GM12874 (cell line): ENCODE results near the gene RMND1.

Experiments
- TF ChIP-seq, protein P1 (sequence below): IDR thresholded peaks from 2 replicates; pipeline ENCODE4 v1.5.1; 2011; ENCODE audit warnings: low read depth, mild to moderate bottlenecking, control low read depth, low read length, moderate library complexity; ENCODE audit not compliant: insufficient read depth

RMND1 gene

DNA sequence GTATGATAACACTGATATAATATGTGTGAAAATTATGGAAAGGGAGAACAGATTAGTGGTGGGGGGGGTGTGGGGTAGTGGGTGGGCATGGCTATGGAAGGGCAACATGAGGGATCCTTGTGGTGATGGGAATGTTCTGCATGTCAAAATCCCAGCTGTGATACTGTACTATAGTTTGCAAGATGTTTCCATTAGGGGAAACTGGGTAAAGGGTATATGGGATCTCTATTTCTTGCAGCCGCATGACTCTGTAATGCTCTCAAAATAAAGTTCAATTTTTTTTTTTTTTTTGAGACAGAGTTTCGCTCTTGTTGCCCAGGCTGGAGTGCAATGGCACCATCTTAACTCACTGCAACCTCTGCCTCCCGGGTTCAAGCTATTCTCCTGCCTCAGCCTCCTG is 74.8 kb downstream of the RMND1 start:
- TF ChIP-seq, protein P1, sequence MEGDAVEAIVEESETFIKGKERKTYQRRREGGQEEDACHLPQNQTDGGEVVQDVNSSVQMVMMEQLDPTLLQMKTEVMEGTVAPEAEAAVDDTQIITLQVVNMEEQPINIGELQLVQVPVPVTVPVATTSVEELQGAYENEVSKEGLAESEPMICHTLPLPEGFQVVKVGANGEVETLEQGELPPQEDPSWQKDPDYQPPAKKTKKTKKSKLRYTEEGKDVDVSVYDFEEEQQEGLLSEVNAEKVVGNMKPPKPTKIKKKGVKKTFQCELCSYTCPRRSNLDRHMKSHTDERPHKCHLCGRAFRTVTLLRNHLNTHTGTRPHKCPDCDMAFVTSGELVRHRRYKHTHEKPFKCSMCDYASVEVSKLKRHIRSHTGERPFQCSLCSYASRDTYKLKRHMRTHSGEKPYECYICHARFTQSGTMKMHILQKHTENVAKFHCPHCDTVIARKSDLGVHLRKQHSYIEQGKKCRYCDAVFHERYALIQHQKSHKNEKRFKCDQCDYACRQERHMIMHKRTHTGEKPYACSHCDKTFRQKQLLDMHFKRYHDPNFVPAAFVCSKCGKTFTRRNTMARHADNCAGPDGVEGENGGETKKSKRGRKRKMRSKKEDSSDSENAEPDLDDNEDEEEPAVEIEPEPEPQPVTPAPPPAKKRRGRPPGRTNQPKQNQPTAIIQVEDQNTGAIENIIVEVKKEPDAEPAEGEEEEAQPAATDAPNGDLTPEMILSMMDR, result no peak

- TF ChIP-seq, protein P1, result no peak
Measured at GRCh38 chr6:151376440-151376839, 75.5 kb downstream of the RMND1 start.

DNA sequence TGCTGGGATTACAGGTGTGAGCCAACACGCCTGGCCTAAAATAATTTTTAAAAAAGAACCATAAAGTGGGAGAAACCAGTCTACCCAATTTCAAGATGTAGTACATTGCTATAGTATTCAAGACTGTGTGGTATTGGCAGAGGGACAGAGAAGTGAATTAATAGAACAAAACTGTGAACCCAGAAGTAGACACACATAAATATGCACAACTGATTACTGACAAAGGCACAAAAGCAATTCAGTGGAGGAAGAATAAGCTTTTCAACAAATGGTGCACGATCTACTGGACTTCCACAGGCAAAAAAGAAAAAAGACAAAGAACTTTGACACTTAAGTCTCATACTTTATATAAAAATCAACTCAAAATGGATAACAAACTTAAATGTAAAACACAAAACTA is 76.1 kb downstream of the RMND1 start:
- TF ChIP-seq, protein P1, result no peak

DNA sequence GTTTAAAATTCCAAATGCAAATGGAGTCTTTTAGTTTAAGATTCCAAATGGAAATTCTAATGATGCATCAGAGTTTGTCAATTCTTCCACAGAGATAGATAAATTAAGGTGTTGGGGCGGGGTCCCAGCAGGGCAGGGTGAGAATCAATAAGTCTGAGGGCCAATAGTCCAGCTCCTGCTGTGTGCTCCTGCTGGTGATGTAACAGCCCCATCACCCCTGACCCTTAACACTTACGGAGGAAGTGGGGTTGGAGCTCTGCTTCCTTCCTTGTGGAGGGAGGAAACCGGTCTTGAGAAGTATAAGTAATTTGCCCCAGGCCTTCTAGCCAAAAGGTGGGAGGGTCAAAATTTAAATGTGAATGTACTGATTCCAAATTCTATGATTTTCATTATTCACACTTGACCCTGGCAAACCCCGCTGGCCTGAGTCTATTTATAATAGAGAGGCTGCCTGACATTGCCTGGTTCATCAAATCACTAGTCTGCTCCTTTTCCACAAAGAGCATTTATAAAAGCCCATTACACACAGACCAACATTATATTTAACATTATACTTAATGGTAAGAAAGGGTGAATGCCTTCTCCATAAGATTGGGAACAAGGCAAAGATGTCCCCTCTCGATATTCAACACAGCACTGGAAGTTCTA is 77.8 kb downstream of the RMND1 start:
- TF ChIP-seq, protein P1, result no peak

DNA sequence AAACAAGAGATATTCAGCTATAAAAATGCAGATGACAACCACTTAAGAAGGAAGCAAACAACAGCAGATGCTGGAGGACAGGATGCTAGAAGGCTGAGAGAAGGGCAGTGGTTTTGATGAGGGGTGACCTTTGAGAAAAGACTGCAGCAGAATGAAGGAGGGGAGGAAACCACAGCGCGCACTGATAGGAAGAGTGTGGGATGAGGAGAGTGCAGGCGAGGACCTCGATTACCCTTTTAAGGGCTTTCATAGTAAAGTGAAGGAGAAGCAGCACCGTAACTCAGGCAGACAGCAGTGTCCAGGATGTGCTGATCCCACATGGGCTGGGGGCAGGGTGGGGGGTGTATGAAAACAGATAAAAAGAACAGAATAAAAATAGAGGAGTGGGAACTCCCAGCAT is 79.8 kb downstream of the RMND1 start:
- TF ChIP-seq, protein P1, result no peak

GRCh38 chr6:151370509-151371078 is 81.3 kb downstream of the RMND1 start:
- TF ChIP-seq, protein P1, result no peak

DNA sequence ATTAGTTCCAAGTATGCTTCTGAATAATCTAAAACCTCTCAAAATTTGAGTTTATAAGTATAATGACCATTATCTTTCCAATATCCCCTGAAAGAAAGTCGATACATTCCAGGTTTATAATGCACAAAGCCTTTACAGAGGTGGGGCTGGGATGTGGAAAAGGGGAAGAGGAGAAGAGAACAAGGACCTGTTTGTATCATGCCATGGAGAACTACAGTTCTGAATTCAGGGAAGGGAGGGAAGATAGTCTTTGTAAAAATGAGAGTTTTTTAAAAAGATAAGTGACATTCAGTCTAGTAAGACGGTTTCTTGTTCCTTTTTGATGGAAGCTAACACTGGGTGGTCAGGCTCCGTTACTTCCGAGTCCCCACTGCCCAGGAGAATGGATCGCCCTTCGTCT is 86.7 kb downstream of the RMND1 start:
- TF ChIP-seq, protein P1, result no peak
